Activated naive CD4-positive, alpha-beta T cell treated with Interleukin-2 at 50 U/mL for 16 hours (primary cell): ENCODE measurements around the gene OST4.

ENCODE experiments used
- DNase-seq: peaks from one replicate; pipeline ENCODE4 v3.0.0-alpha.2; 2020

The OST4 gene

DNA sequence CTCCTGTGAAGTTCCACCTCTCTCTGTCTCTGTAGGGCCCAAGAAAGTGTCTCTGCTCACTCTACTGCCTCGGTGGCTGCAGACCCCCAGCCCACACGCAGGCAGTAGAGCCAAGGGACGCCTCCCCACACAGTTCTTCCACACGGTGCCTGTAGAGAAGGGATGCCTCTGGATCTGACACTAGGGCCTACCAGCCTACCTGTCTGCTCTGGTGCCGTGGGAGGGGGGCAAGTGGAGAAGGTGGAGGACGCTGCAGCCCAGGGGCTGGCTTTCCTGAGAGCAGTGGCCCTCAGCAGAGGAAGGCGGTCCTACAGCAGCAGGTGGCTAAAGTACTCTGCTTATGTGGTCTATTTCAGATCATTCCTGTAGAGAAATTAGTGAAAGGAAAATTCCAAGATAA, 47.7 kb downstream of the OST4 start:
- no peak for DNase-seq

DNA sequence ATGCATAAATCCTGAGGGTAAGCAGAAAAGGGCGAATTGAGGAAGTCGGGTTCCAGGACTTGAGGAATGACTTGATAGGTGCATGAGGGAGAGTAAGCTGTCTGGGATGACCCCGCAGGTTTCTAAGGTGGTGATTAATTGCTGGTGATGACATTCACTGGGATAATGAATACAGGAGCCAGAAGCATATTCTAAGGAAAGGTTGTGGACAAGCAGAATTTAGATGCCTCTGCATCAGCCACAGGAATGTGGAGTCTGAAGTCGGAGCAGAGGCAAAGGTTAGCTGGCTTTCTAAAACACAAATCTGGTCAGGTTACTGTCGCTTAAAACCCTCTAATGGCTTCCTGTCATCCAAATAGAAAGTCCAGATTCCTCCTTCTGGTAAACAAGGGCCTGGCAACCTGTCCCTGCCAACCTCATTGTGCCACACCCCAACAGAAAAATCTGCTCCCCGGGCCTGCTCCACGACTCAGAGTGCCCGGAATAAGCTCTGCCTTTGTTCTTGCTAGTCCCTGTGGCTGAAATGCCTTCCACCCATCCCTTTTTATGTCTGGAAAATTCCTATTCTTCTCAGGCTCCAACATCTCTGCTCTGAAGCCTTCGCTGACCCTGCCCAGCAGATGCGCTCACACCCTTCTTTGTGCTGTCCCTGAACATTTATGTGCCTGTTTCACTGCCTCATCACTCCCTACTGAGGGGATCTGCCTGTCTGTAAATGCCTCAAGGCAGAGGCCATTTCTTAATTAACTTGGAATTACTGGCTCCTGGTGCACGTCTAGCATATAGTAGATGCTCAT, 50.0 kb downstream of the OST4 start:
- no peak for DNase-seq
